Dendritic cell treated with granulocyte-macrophage colony-stimulating factor and Interleukin-4, amounts not matched to agents 40 ng/mL and 50 ng/mL, for 4 days (primary cell): ENCODE data around the gene KCNG4.

Experiments used
- H3K27ac Mint-ChIP-seq: one replicate; pipeline ENCODE4 v1.8.0; 2022; ENCODE audit warnings: mild to moderate bottlenecking, mixed read lengths
- H3K27me3 Mint-ChIP-seq: one replicate; pipeline ENCODE4 v1.8.0; 2022; ENCODE audit warnings: mild to moderate bottlenecking, mixed read lengths
- H3K36me3 Mint-ChIP-seq: one replicate; pipeline ENCODE4 v1.8.0; 2022; ENCODE audit warnings: low read depth, mixed read lengths
- H3K4me1 Mint-ChIP-seq: one replicate; pipeline ENCODE4 v1.8.0; 2022; ENCODE audit warnings: low read depth, mixed read lengths
- H3K4me3 Mint-ChIP-seq: one replicate; pipeline ENCODE4 v1.8.0; 2022; ENCODE audit warnings: mild to moderate bottlenecking, moderate library complexity, mixed read lengths
- H3K9me3 Mint-ChIP-seq: one replicate; pipeline ENCODE4 v1.8.0; 2022; ENCODE audit warnings: mixed read lengths
- intact Hi-C: fragments of 100-400 bp; cut with micrococcal nuclease; formaldehyde crosslinking; loops from one replicate; pipeline ENCODE4 v1.15.0; 2022

KCNG4 gene

DNA sequence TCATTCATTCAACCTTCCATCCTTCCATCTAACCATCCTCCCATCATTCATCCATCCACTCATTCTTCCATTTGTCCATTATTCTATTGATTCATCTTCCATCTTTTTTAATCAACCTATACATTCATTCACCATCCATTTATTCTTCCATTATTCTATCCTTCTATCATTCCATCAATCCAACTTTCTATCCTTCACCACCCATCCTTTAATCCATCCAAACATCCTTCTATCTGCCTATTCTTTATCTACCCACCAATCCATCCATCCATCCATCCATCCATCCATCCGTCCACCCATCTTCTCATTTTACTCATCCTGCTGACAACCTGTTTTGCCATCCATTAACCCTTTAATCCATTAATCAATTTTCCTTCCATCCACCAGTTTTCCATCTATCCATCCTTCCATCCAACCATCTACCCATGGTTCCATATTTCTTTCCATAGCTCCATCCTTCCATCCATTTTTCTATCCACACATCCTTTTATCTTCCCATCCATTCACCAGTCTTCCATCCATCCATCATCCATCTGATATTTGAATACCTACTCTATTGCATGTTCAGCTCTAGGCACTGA is 33.0 kb upstream of the KCNG4 start:
- Mint-ChIP-seq H3K27ac (no peak overlapping the region), H3K36me3 (no peaks in the 10 kb centered on the region), H3K27me3 (peaks cover 3% of the 10 kb centered on the region), H3K9me3 (no peaks in the 10 kb centered on the region), H3K4me1 (no peaks in the 10 kb centered on the region), H3K4me3 (no peak overlapping the region)
- intact Hi-C loops, result no loop called here

DNA sequence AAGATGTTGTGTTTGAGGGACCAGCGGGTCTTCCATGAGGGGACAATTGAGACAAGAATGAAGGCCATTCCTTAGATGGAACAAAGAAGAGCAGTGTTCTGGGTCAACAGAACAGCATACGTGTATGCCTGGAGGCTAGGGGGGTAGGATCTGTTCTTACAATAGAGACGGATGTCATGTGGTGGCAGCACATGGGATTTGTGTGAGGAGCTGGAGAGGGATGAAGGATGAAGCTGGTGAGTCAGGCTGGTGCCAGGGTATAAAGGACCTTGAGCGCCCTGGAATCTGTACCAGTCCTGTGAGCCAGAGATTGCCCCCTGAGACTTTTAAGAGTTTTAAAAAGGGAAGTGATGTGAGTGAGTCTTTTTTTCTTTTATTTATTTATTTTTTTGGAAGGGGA is 32.1 kb upstream of the KCNG4 start:
- Mint-ChIP-seq H3K27me3 (peaks cover 3% of the 10 kb centered on the region), H3K4me1 (no peaks in the 10 kb centered on the region), H3K9me3 (no peaks in the 10 kb centered on the region), H3K4me3 (no peak overlapping the region), H3K36me3 (no peaks in the 10 kb centered on the region), H3K27ac (no peak overlapping the region)
- intact Hi-C loops, result no loop called here

DNA sequence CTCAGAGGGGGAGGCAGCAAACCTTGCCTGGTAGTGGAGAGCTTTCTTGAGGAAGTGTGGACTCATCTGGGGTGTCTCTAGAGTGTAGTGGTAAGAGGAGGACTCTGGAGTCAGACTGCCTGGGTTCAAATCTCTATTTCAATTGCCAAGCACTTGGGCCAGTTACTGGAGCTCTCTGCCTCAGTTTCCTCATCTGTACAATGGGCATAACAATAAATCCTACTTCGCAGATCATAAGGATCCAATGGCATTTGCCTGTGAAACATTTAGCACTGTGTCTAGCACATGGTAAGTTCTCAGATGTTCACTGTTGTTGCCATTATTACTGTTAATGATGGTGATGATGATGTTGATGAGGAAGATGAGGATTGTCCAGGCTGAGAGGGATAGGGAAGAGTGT is 31.2 kb upstream of the KCNG4 start:
- Mint-ChIP-seq H3K36me3 (no peaks in the 10 kb centered on the region), H3K9me3 (no peaks in the 10 kb centered on the region), H3K4me3 (no peak overlapping the region), H3K4me1 (no peaks in the 10 kb centered on the region), H3K27ac (no peak overlapping the region), H3K27me3 (peaks cover 3% of the 10 kb centered on the region)
- intact Hi-C loops, result no loop called here

DNA sequence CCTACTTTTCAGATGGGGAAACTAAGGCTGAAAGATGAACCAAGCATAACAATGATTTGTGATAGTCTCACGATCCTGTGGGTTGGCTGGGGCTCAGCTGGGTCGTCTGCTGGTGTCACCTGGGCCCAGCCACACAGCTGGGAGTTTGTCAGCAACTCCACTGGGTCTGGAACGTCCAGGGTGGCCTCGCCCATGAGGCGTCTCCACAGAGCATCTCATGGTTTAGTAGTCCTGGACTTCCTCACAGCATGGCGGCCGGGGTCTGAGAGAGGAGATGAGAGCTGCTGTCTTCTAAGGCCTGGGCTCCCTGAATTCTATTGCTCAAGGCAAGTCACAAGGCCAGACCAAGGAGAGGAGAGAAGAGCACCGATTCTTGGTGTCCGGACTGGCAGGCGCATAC is 30.7 kb upstream of the KCNG4 start:
- H3K4me1 Mint-ChIP-seq, result no peaks in the 10 kb centered on the region
- no peaks in the 10 kb centered on the region for H3K9me3 Mint-ChIP-seq
- no peak overlapping the region for H3K27ac Mint-ChIP-seq
- peaks cover 3% of the 10 kb centered on the region for H3K27me3 Mint-ChIP-seq
- intact Hi-C loops, result no loop called here
- H3K4me3 Mint-ChIP-seq, result no peak overlapping the region
- no peaks in the 10 kb centered on the region for H3K36me3 Mint-ChIP-seq

DNA sequence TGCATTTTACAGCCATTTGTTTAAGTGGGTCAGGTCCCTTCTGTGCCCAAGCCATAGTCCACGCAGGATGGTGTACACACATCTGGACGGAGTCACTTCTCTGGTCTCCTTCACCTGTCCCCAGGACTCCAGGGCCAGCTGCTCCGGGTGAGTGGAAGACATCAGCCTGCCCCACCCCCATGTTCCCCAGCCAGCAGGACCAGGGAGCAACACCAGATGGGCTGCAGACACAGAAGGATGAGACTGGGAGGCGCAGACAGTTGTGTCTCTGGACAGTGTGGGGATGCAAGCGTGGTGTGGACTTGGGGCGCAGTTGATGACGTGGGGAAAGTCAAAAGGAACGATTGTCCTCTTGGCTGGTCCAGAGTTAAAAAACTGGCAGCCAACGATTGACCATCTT is 30.3 kb upstream of the KCNG4 start:
- intact Hi-C loops, result no loop called here
- H3K4me1 Mint-ChIP-seq, result no peaks in the 10 kb centered on the region
- H3K27me3 Mint-ChIP-seq, result peaks cover 3% of the 10 kb centered on the region
- no peak overlapping the region for H3K4me3 Mint-ChIP-seq
- H3K36me3 Mint-ChIP-seq, result no peaks in the 10 kb centered on the region
- no peaks in the 10 kb centered on the region for H3K9me3 Mint-ChIP-seq
- no peak overlapping the region for H3K27ac Mint-ChIP-seq

DNA sequence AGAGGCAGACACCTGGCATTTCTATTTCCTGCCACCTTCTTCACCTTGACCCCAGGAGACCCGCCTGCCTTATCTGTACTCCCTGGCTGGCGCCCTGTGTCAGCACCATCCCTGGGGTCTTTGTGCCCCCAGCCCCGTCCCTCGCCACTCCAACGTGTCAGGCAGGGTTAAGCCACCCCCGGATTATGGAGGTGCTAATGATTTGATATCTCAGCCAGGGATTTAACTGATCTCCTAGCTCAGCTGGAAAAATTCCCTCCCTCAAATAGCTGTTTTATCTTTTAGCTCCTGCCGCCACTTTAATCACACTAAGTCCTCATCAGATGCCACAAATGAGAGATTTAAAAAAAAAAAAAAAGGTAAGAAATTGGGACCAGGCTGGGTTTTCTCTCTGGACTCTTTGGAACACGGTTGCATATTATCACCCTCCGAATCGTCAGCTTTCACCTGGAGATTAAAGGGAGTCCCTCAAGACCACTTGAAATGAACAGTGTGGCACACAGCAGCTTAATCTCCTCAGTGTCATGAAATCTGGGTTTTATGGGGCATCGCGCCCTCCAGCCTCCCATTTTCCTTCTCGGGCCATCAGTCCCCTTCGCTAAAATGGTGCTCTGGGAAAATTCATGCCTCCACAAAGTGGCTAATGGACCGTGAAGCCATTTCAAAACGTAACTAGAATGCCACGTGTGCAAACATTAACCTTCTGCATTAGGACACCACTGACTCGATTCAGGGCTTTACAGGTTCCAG is 28.7 kb upstream of the KCNG4 start:
- Mint-ChIP-seq H3K9me3 (no peaks in the 10 kb centered on the region), H3K36me3 (no peaks in the 10 kb centered on the region), H3K4me1 (no peaks in the 10 kb centered on the region), H3K4me3 (no peak overlapping the region), H3K27me3 (peaks cover 7% of the 10 kb centered on the region), H3K27ac (no peak overlapping the region)
- intact Hi-C loops, result no loop called here

DNA sequence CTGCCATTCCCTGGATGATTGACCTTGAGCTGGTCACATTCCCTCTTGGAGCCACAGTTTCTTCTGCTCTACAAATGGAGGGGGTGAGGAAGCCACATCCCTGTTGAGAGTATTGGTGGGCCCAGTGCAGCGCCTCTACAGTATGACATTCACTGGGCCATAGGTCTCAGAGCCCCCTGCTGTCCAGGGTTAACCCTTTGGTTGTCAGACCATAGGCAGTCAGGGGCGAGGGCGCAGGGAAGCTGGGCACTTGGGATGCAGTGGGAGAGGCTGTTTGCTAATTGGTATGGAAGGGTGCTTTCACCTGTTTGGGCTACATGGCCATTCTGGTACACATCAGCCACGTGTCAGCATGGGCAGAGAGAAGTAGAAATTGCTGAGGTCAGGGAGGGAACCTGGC is 27.6 kb upstream of the KCNG4 start:
- H3K4me1 Mint-ChIP-seq, result no peaks in the 10 kb centered on the region
- no peaks in the 10 kb centered on the region for H3K36me3 Mint-ChIP-seq
- intact Hi-C loops, result no loop called here
- H3K27ac Mint-ChIP-seq, result no peak overlapping the region
- H3K27me3 Mint-ChIP-seq, result peaks cover 7% of the 10 kb centered on the region
- H3K9me3 Mint-ChIP-seq, result no peaks in the 10 kb centered on the region
- H3K4me3 Mint-ChIP-seq, result no peak overlapping the region

DNA sequence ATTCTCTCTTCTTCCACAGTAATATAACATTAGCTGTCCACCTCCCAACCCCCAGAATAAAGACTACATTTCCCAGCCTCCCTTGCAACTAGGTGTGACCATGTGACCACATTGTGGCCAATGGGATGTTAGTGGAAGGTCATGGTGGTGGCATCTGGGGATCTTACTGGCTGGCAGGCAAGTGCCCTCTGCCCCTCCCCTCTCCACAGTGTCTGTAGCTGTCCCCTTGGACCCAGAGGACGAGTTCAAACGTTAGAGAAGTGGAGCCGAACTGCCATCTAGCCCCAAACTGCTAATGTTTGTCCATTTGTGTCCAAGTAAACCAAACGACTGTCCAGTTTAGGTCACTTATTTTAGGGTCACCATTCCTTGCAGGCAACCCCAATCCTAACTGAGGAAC is 26.6 kb upstream of the KCNG4 start:
- intact Hi-C loops, result no loop called here
- Mint-ChIP-seq H3K27me3 (peaks cover 7% of the 10 kb centered on the region), H3K36me3 (no peaks in the 10 kb centered on the region), H3K27ac (no peak overlapping the region), H3K4me3 (no peak overlapping the region), H3K4me1 (no peaks in the 10 kb centered on the region), H3K9me3 (no peaks in the 10 kb centered on the region)

DNA sequence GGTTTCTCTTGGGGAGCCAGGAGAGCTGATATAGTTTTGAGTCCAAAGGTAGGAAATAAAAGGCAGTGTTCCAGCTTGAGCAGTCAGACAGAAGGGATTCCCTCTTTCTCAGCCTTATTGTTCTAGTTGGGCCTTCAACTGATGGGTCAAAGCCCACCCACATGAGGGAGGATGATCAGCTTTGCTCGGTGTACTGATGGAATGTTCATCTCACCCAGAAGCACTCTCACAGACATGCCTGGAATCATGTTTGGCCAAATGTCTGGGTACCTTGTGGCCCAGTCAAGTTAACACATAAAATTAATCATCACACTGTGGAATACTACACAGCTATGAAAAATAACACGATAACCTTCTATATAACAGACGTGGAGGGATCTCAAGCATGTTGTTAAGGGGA is 23.1 kb upstream of the KCNG4 start:
- intact Hi-C loops, result no loop called here
- H3K4me1 Mint-ChIP-seq, result no peaks in the 10 kb centered on the region
- peaks cover 10% of the 10 kb centered on the region for H3K27me3 Mint-ChIP-seq
- no peaks in the 10 kb centered on the region for H3K36me3 Mint-ChIP-seq
- H3K27ac Mint-ChIP-seq, result no peak overlapping the region
- H3K9me3 Mint-ChIP-seq, result no peaks in the 10 kb centered on the region
- no peak overlapping the region for H3K4me3 Mint-ChIP-seq

DNA sequence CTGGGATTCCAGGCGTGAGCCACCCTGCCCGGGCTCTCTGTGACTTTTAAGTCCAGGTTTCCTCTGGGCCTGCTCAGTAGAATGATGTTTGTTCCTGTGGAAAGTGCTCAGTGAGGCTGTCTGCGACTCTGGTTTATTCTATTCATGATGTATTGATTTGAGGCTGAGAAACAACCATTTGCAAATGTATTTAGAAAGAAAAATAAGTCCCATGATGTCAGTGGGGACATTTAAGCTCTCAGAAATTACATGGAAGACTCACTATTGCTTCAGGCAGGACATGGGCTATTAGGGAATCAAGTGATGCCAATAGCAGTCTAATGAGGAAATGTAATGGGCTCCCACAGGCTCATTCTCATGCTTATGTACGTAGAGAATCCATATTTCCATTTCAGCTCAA is 22.2 kb upstream of the KCNG4 start:
- intact Hi-C loops, result no loop called here
- Mint-ChIP-seq H3K27me3 (peaks cover 13% of the 10 kb centered on the region), H3K4me3 (no peak overlapping the region)

DNA sequence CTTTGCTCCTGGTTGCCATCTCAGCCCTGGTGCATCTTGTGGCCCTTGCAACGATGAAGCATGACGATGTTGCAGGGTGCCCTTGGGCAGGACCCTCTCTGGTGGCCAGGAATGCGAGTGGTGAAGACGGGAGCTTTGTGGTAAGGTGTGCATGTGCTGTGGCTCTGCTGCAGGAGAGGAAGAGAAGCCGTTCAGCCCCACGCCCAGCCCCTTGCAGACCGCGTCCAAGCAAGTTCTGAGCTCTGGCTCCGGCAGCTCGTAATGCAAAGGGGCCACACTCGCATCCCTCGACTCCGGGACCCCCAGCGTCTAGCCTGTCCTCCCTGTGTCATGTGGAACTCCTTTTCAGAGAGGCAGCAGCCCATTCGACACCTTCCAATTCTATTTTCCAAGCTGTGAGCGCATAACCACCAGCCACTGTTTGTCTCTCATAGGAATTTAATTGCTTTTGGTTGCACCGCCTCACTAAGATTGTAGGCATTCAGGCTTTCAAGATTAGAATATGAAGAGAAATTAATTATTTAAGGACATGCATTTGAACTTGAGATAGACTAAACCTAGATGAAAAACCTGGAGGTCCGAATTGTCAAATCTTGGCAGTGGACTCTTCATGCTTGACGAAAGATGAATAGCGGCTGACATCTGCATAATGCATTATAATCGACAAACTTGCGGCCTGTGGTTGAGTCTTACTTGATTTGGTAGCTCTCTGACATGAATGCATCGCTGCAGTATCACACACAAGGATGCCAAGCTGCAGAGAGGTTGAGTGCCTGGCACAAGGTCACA is 21.1 kb upstream of the KCNG4 start:
- no peak overlapping the region for H3K4me3 Mint-ChIP-seq
- H3K9me3 Mint-ChIP-seq, result no peaks in the 10 kb centered on the region
- no peaks in the 10 kb centered on the region for H3K36me3 Mint-ChIP-seq
- no peaks in the 10 kb centered on the region for H3K4me1 Mint-ChIP-seq
- no peak overlapping the region for H3K27ac Mint-ChIP-seq
- peaks cover 16% of the 10 kb centered on the region for H3K27me3 Mint-ChIP-seq
- intact Hi-C loops, result no loop called here

More for the DNA sequence above, 22.2 kb upstream of the KCNG4 start:
- H3K9me3 Mint-ChIP-seq, result no peaks in the 10 kb centered on the region
- H3K4me1 Mint-ChIP-seq, result no peaks in the 10 kb centered on the region
- H3K27ac Mint-ChIP-seq, result no peak overlapping the region
- no peaks in the 10 kb centered on the region for H3K36me3 Mint-ChIP-seq

DNA sequence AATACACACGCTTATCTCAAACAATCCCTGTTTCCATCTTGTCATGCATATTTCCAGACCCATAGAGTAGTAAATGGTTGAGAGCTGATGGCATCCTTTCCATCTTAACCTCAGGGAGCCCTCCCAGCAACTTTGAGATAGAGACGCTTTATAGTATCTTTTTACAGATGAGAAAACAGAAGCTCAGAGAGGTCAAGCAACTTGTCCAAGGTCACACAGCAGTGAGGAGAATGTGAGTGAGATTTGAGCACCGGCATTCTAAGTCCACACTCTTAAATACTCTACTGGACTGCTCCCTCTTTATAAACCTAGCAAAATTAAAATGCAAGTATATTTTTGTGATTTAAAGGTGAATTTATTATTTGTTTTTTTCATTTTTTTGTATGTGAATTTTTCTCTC is 19.9 kb upstream of the KCNG4 start:
- intact Hi-C loops, result no loop called here
- Mint-ChIP-seq H3K27ac (no peak overlapping the region), H3K9me3 (no peaks in the 10 kb centered on the region), H3K27me3 (peaks cover 18% of the 10 kb centered on the region), H3K4me3 (no peak overlapping the region), H3K4me1 (no peaks in the 10 kb centered on the region), H3K36me3 (no peaks in the 10 kb centered on the region)

DNA sequence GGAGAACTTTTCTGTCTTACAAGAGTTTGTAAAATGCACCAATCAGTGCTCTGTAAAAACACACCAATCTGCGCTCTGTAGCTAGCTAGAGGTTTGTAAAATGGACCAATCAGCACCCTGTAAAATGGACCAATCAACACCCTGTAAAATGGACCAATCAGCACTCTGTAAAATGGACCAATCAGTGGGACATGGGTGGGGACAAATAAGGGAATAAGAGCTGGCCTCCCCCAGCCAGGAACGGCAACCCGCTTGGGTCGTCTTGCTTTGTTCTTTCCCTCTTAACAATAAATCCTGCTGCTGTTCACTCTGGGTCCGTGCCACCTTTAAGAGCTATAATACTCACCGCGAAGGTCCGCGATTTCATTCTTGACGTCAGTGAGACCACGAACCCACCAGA is 18.5 kb upstream of the KCNG4 start:
- Mint-ChIP-seq H3K4me3 (no peak overlapping the region), H3K27me3 (peaks cover 18% of the 10 kb centered on the region), H3K27ac (no peak overlapping the region), H3K36me3 (no peaks in the 10 kb centered on the region), H3K4me1 (no peaks in the 10 kb centered on the region), H3K9me3 (no peaks in the 10 kb centered on the region)
- intact Hi-C loops, result no loop called here

DNA sequence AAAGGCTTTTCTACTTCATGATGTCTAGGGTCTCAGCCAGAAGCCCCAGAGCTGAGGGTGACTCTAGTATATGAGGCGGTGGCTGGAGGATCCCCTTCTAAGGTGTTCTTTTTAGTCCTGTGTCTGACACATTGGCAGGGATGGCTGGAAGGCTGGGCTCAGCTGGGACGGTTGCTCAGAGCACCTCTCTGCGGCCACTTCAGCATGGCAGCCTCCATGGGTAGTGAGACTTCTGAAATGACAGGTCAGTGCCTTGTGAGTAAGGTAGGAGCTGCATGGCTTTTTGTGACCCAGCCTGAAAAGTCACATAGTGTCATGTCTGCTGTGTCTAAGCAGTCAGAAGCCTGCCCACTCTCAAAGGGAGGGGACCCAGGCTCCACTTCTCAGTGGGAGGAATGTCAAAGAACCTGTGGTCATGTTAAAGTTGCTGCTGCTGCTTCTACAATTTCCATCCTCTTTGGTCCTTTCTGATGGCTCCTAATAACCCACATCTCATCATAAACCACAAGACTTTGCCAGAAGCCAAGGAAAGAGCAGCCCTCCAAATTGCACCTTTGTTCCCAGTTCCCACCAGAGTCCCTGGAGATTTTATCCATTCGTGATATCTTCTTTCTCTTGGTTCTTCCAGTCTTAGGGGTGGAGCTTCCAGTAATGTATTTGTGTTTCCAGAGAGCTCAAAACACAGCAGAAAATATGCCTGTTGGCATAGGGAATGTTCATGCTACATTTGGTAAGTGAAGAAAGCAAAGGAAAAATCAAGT is 15.4 kb upstream of the KCNG4 start:
- no peaks in the 10 kb centered on the region for H3K36me3 Mint-ChIP-seq
- no peaks in the 10 kb centered on the region for H3K9me3 Mint-ChIP-seq
- H3K4me1 Mint-ChIP-seq, result no peaks in the 10 kb centered on the region
- H3K27ac Mint-ChIP-seq, result no peak overlapping the region
- intact Hi-C loops, result no loop called here
- peaks cover 35% of the 10 kb centered on the region for H3K27me3 Mint-ChIP-seq
- no peak overlapping the region for H3K4me3 Mint-ChIP-seq
